Left lung (tissue), 14 donors: ENCODE data around the gene POM121L2. TPM values are rescaled to one million over a fixed set of nuclear protein-coding genes. Genes with fewer than 3 reads are reported as not detected.

Source experiments
- ATAC-seq: fragments of 200-7000 bp; cut with Tn5 transposase; one replicate; pipeline ENCODE4 v1.9.1; 2020; ENCODE audit warnings: moderate library complexity
- DNase-seq, 4 donors: peaks; one replicate each; pipeline ENCODE4 v3.0.0-alpha.2; 2013 to 2020
- H3K27ac ChIP-seq, 2 donors: fragments of 200-600 bp; sonication (generic) in 1 of 2; one replicate each; pipeline versions ENCODE4 v1.5.0 to v1.8.0; 2020 to 2021
- H3K27me3 ChIP-seq, 2 donors: fragments of 200-600 bp; sonication (generic) in 1 of 2; one replicate each; pipeline versions ENCODE4 v1.5.0 to v1.8.0; 2020 to 2021
- H3K36me3 ChIP-seq, 2 donors: fragments of 200-600 bp; sonication (generic) in 1 of 2; one replicate each; pipeline versions ENCODE4 v1.5.0 to v1.8.0; 2020 to 2021
- H3K4me1 ChIP-seq, 2 donors: fragments of 200-600 bp; one replicate each; pipeline ENCODE4 v1.8.0; 2021
- H3K4me3 ChIP-seq, 2 donors: fragments of 200-600 bp; sonication (generic) in 1 of 2; one replicate each; pipeline versions ENCODE4 v1.5.0 to v1.8.0; 2020 to 2021; ENCODE audit warnings: mild to moderate bottlenecking in 1 of 2
- H3K9me3 ChIP-seq, 2 donors: fragments of 200-600 bp; sonication (generic) in 1 of 2; one replicate each; pipeline versions ENCODE4 v1.5.0 to v1.8.0; 2020 to 2021
- CTCF ChIP-seq, 2 donors: fragments of 200-600 bp; sonication (generic) in 1 of 2; IDR thresholded peaks; one replicate each; pipeline versions ENCODE4 v1.5.0 to v1.8.0; 2021; ENCODE audit warnings: antibody characterized with exemption in 2 of 2
- intact Hi-C, 2 donors: fragments of 100-400 bp; cut with DNase I; formaldehyde crosslinking; loops; one replicate each; pipeline versions ENCODE4 v1.11.2 to v1.14.2; 2022
- long read RNA-seq, 12 donors: library from polyadenylated mRNA in 2 of 12; unstranded in 2 of 12; transcript quantifications; one replicate each; pipeline ENCODE4 v2.0.0 and lab custom pipeline, GENCODE V29; 2019 to 2026
- polyA plus RNA-seq, 6 donors: library from polyadenylated mRNA; unstranded; fragments of 120-200 nt; gene quantifications; one replicate each; pipeline ENCODE4 v1.2.1, GENCODE V29; 2013; ENCODE audit not compliant: insufficient read length in 6 of 6
- total RNA-seq, 2 donors: library from RNA; stranded (reverse); fragmentation: NEBNext Ultra II Directional; extraction: Animal tissue kit (Norgen Biotek cat#: 25700); gene quantifications; one replicate each; pipeline ENCODE4 v1.2.1, GENCODE V29; 2021
- donor health status: DM: no; HTN: yes; CAD: no.
- donor health status: DM: no; HTN: no; CAD: no.

Gene POM121L2
- not detected for total RNA-seq
- polyA plus RNA-seq, result under 1 TPM in 1 of 6 donors, not detected in 5; 0.10 TPM
- long read RNA-seq, donor 1, result 0 reads
- long read RNA-seq, donor 2, result 0 reads
- long read RNA-seq, donor 3, result 0 reads
- long read RNA-seq, donor 4, result 0 reads
- long read RNA-seq, donor 5, partial matches to known transcripts, result 0 of 1 reads
- long read RNA-seq, donor 5, other reads (novel, unspliced or antisense), result 0 of 1 reads
- long read RNA-seq, donor 6, result 0 reads
- long read RNA-seq, donor 7, result 0 reads
- long read RNA-seq, donor 8, result 0 reads
- long read RNA-seq, donor 9, result 0 reads
- long read RNA-seq, donor 10, result 0 reads
- long read RNA-seq, donor 11, result 0 reads
- long read RNA-seq, donor 12, result 0 reads

DNA sequence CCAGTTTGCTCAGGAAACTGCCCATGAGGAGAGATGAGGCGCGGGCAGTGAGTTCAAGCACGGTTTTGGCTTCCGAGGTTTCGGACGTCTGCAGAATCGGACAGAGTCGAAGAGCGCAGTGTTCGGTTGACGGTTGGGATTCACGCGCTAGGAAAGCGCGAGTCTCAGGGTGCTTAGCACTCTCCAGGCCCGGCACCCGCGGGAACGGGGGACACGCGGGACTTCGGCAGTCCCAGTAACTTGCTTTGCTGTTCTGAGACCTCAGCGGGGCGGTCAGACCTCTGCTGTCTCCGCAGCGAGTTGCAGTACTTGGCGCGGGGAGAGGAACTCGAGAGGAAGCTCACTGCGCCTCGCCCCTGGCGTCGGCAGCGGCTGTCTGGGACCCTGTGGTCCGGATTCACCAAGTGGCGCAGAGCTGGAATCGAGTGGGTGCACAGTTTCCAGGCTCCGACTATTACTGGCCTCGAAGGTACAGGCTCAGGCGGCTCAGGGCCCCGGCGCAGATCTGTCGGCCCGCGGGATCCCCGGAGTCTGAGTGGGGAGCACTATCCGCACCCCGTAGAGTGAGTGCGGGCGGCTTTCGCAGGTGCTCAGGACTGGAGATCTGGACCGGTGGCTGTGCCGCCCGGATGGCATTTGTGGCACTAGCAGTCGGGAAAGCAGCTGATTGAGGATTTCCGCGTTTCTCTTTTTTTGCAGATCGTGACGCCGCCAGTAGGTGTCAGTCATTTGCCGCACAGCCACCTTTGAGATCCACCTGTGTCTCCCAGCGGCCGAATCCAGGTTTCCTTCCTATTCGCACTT, at the start of gene POM121L2:
Gene POM121L2, minus strand, starts transcription at position 128 of the 804 bp plus-strand sequence. Its CDS starts 103 bp downstream, at position 25.
- Histone ChIP-seq H3K27ac (no peak within 1 kb of the TSS), H3K9me3 (no peaks in the 10 kb centered on the region), H3K36me3 (no peaks in the 10 kb centered on the region), H3K4me3 (peak within 1 kb of the TSS; percentile 37 to 46), H3K4me1 (peaks cover 0 to 11% of the 10 kb centered on the region in 2 donors), H3K27me3 (peaks cover 42 to 95% of the 10 kb centered on the region in 2 donors)
- peak; percentile 97 for ATAC-seq
- DNase-seq, result peak in 3 of 4 donors; percentile 54 to 80 (median 69)
- TF ChIP-seq CTCF (IDR thresholded peaks at IDR 0.05), result peak; percentile 39 to 53
- intact Hi-C loops, result no loop called here

GRCh38 chr6:27359231-27359630, 47.2 kb upstream of the POM121L2 start:
- ATAC-seq (no peak), DNase-seq (no peak)
- peaks cover 0 to 53% of the 10 kb centered on the region in 2 donors for H3K9me3 ChIP-seq
- no peaks in the 10 kb centered on the region for H3K27me3 ChIP-seq
- H3K4me1 ChIP-seq, result no peaks in the 10 kb centered on the region
- H3K4me3 ChIP-seq, result no peak overlapping the region
- intact Hi-C loops, result no loop called here
- no peak for TF ChIP-seq CTCF (IDR thresholded peaks at IDR 0.05)
- peaks cover 0 to 22% of the 10 kb centered on the region in 2 donors for H3K36me3 ChIP-seq
- no peak overlapping the region for H3K27ac ChIP-seq

- H3K9me3 ChIP-seq, result peaks cover 0 to 57% of the 10 kb centered on the region in 2 donors
- intact Hi-C loops, result no loop called here
- ATAC-seq (no peak), DNase-seq (no peak)
- H3K36me3 ChIP-seq, result peaks cover 0 to 22% of the 10 kb centered on the region in 2 donors
- H3K27ac ChIP-seq, result no peak overlapping the region
- H3K27me3 ChIP-seq, result no peaks in the 10 kb centered on the region
- no peak for TF ChIP-seq CTCF (IDR thresholded peaks at IDR 0.05)
- H3K4me3 ChIP-seq, result no peak overlapping the region
- no peaks in the 10 kb centered on the region for H3K4me1 ChIP-seq
Measured at GRCh38 chr6:27358786-27359185, 46.7 kb upstream of the POM121L2 start.

- no peak overlapping the region for H3K4me3 ChIP-seq
- H3K4me1 ChIP-seq, result no peaks in the 10 kb centered on the region
- ATAC-seq (no peak), DNase-seq (no peak)
- no peak overlapping the region for H3K27ac ChIP-seq
- TF ChIP-seq CTCF (IDR thresholded peaks at IDR 0.05), result no peak
- peaks cover 0 to 36% of the 10 kb centered on the region in 2 donors for H3K9me3 ChIP-seq
- no peaks in the 10 kb centered on the region for H3K36me3 ChIP-seq
- no peaks in the 10 kb centered on the region for H3K27me3 ChIP-seq
- intact Hi-C loops, result no loop called here
Measured at GRCh38 chr6:27352850-27353249, 40.8 kb upstream of the POM121L2 start.

DNA sequence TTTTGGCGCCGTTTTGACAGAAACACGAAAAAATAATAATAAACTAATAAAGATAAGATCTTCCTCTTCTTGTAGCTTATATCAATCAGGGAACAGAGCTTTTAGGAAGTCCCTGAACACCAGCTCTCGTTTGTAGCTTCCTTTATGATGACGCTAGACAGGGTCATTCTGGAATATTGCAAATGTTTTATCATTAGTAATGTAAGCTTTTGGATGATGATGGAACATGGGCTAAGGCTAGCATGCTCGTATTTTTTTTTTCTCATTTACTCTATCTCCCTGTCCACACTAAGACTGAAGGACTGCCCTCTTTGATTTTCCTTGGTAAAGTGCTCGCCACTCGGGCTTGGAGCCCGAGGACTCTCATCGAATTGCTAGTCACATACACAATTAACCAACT, 22.1 kb upstream of the POM121L2 start:
- Histone ChIP-seq H3K27me3 (peaks cover 5 to 72% of the 10 kb centered on the region in 2 donors), H3K4me1 (no peaks in the 10 kb centered on the region), H3K36me3 (no peaks in the 10 kb centered on the region), H3K4me3 (no peak overlapping the region), H3K27ac (no peak overlapping the region), H3K9me3 (no peaks in the 10 kb centered on the region)
- ATAC-seq (no peak), DNase-seq (no peak)
- TF ChIP-seq CTCF (IDR thresholded peaks at IDR 0.05), result no peak
- intact Hi-C loops, result no loop called here
